GM18505 (cell line): ENCODE measurements around the gene SH3GL1.

Experiments
- ATAC-seq: cut with Tn5 transposase; IDR thresholded peaks from one replicate; pipeline ENCODE4 v1.9.1; 2021; ENCODE audit not compliant: unreplicated experiment
- POLR2A ChIP-seq: IDR thresholded peaks from 4 replicates; pipeline ENCODE4 v1.6.1; 2011; ENCODE audit warnings: borderline replicate concordance; ENCODE audit not compliant: insufficient read depth, insufficient read length; ENCODE audit errors: extremely low read depth

SH3GL1 gene

GRCh38 chr19:4326837-4327251, 73.5 kb downstream of the SH3GL1 start:
- ATAC-seq, result no peak
- no peak for TF ChIP-seq POLR2A

GRCh38 chr19:4326215-4326836, 74.0 kb downstream of the SH3GL1 start:
- no peak for ATAC-seq
- TF ChIP-seq POLR2A, result no peak

GRCh38 chr19:4324228-4324627, 76.1 kb downstream of the SH3GL1 start:
- no peak for TF ChIP-seq POLR2A
- no peak for ATAC-seq

GRCh38 chr19:4323692-4324091, 76.7 kb downstream of the SH3GL1 start:
- no peak for TF ChIP-seq POLR2A
- no peak for ATAC-seq

- no peak for TF ChIP-seq POLR2A
- no peak for ATAC-seq
These were observed 77.2 kb downstream of the SH3GL1 start for GRCh38 chr19:4322942-4323665.

GRCh38 chr19:4320419-4320818, 79.9 kb downstream of the SH3GL1 start:
- TF ChIP-seq POLR2A, result no peak
- no peak for ATAC-seq

- TF ChIP-seq POLR2A, result no peak
- no peak for ATAC-seq
These were observed 81.2 kb downstream of the SH3GL1 start for GRCh38 chr19:4319067-4319718.

GRCh38 chr19:4318460-4318859, 81.9 kb downstream of the SH3GL1 start:
- ATAC-seq, result no peak
- TF ChIP-seq POLR2A, result no peak

GRCh38 chr19:4316956-4317355, 83.4 kb downstream of the SH3GL1 start:
- no peak for TF ChIP-seq POLR2A
- ATAC-seq, result no peak

- no peak for ATAC-seq
- no peak for TF ChIP-seq POLR2A
These were observed 86.4 kb downstream of the SH3GL1 start for GRCh38 chr19:4313847-4314490.
